Stomach (tissue), 4 donors: ENCODE results near the gene ACTL6B.
"Not testable (repeated sequence)": the region's sequence is repeated elsewhere in the genome, so short reads cannot be mapped to it uniquely, and the experiment has no call there.

ENCODE experiments used
- EP300 ChIP-seq: sonication (generic); formaldehyde crosslinking; IDR thresholded peaks from one replicate; pipeline ENCODE4 v1.6.1; 2017; ENCODE audit warnings: antibody characterized with exemption
- POLR2A ChIP-seq, 4 donors: fragments of 450-650 bp; IDR thresholded peaks; one replicate each; pipeline ENCODE4 v1.6.1; 2016; ENCODE audit warnings: antibody characterized with exemption in 4 of 4, control low read depth in 2 of 4, mild to moderate bottlenecking in 1 of 4, moderate library complexity in 1 of 4
- POLR2AphosphoS5 ChIP-seq, 3 donors: sonication (generic); formaldehyde crosslinking; IDR thresholded peaks; one replicate each; pipeline ENCODE4 v1.6.1; 2016; ENCODE audit warnings: antibody characterized with exemption in 3 of 3
- TF ChIP-seq, protein P1 (sequence below), 7 experiments: fragments of 450-650 bp in 4 of 7; fragments of 200-600 bp in 3 of 7; sonication (generic) in 3 of 7; IDR thresholded peaks; one replicate each; pipeline ENCODE4 v1.5.1; 2016 to 2019; ENCODE audit warnings: antibody characterized with exemption in 7 of 7, control low read depth in 2 of 7, mild to moderate bottlenecking in 1 of 7

DNA sequence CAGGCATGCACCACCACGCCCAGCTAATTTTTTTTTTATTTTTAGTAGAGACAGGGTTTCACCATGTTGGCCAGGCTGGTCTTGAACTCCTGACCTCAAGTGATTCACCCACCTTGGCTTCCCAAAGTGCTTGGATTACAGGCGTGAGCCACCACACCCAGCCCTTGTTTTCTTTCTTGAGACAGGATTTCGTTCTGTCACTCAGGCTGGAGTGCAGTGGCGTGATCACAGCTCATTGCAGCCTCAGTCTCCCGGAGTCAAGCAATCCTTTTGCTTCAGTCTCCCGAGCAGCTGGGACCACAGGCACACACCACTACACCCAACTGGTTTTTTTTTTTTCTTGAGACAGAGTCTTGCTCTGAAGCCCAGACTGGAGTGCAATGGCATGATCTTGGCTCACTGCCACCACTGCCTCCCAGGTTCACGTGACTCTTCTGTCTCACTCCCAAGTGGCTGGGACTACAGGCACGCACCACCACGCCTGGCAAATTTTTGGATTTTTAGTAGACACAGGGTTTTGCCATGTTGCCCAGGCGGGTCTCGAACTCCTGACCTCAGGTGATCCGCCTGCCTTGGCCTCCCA is 6.0 kb upstream of the ACTL6B start:
- TF ChIP-seq, protein P1, sequence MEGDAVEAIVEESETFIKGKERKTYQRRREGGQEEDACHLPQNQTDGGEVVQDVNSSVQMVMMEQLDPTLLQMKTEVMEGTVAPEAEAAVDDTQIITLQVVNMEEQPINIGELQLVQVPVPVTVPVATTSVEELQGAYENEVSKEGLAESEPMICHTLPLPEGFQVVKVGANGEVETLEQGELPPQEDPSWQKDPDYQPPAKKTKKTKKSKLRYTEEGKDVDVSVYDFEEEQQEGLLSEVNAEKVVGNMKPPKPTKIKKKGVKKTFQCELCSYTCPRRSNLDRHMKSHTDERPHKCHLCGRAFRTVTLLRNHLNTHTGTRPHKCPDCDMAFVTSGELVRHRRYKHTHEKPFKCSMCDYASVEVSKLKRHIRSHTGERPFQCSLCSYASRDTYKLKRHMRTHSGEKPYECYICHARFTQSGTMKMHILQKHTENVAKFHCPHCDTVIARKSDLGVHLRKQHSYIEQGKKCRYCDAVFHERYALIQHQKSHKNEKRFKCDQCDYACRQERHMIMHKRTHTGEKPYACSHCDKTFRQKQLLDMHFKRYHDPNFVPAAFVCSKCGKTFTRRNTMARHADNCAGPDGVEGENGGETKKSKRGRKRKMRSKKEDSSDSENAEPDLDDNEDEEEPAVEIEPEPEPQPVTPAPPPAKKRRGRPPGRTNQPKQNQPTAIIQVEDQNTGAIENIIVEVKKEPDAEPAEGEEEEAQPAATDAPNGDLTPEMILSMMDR (IDR thresholded peaks at IDR 0.05): not testable (repeated sequence)
- TF ChIP-seq POLR2A (IDR thresholded peaks at IDR 0.05); EP300; POLR2AphosphoS5 (IDR thresholded peaks at IDR 0.05): not testable (repeated sequence)
